K562 (cell line): ENCODE measurements around the gene NIPA2. TPM values are rescaled to one million over a fixed set of nuclear protein-coding genes. Genes with fewer than 3 reads are reported as not detected.

Experiments used
- ATAC-seq: fragments of 200-7000 bp; cut with Tn5 transposase; 3 replicates; pipeline ENCODE4 v1.9.1; 2020; ENCODE audit warnings: moderate library complexity
- BruUV-seq: library from RNA; stranded (reverse); fragments of 400-500 nt; replicated peaks from 2 replicates; lab custom pipeline; 2021; lab: Mats Ljungman, UMichigan
- CTCF ChIA-PET: fragments of 300-600 bp; formaldehyde crosslinking; extraction: SDS; loops from one replicate; lab custom pipeline; 2021; ENCODE audit warnings: low intra/inter-chr PET ratio; lab: Yijun Ruan, JAX
- POLR2A ChIA-PET: fragments of 300-600, 350-650 bp; sonication (Branson Sonifier 250); formaldehyde crosslinking; extraction: SDS; loops from one replicate; lab custom pipeline; 2021; ENCODE audit warnings: antibody characterized with exemption, inconsistent platforms; lab: Yijun Ruan, JAX
- DNase-seq, 4 experiments: peaks; one replicate each; pipeline versions ENCODE4 v3.0.0 to v3.0.0-alpha.2; 2011 to 2018; ENCODE audit warnings: low spot score in 3 of 4, mixed read lengths in 3 of 4; ENCODE audit errors: extremely low read depth in 1 of 4
- FAIRE-seq: peaks from 2 replicates; lab custom pipeline; 2011; peaks lifted over from hg19 to GRCh38; lab: Jason Lieb, UNC
- H2AFZ ChIP-seq: 2 replicates; pipeline ENCODE4 v1.6.0; 2011; ENCODE audit warnings: low read depth, low read length, control low read depth, inconsistent platforms
- H3K27ac ChIP-seq: fragments of 200-600 bp; 3 replicates; pipeline ENCODE4 v1.8.0; 2011; ENCODE audit warnings: low read depth, mild to moderate bottlenecking, control low read depth, inconsistent platforms, low read length, moderate library complexity, mixed read lengths; ENCODE audit errors: extremely low read depth
- H3K27me3 ChIP-seq, 2 experiments: fragments of 300-600 bp in 1 of 2; 2 replicates in 1 of 2; 3 replicates in 1 of 2; pipeline versions ENCODE4 v1.6.0 to v1.8.0; 2011; ENCODE audit warnings: inconsistent platforms in 2 of 2, low read length in 2 of 2, mild to moderate bottlenecking in 1 of 2, mixed read lengths in 1 of 2, moderate library complexity in 1 of 2; ENCODE audit not compliant: control insufficient read depth in 2 of 2, insufficient read depth in 2 of 2
- H3K36me3 ChIP-seq: fragments of 300-600 bp; 3 replicates; pipeline ENCODE4 v1.8.0; 2011; ENCODE audit warnings: mild to moderate bottlenecking, low read length, inconsistent platforms; ENCODE audit not compliant: control insufficient read depth, insufficient read depth
- H3K4me1 ChIP-seq, 2 experiments: fragments of 200-600 bp in 1 of 2; replicated peaks in 1 of 2; 2 replicates in 1 of 2; 3 replicates in 1 of 2; pipeline versions ENCODE4 v1.5.1 to v1.8.0; 2011; ENCODE audit warnings: inconsistent platforms in 2 of 2, low read length in 2 of 2, mild to moderate bottlenecking in 1 of 2, mixed read lengths in 1 of 2, moderate library complexity in 1 of 2; ENCODE audit not compliant: control insufficient read depth in 2 of 2, insufficient read depth in 2 of 2
- H3K4me2 ChIP-seq: 2 replicates; pipeline ENCODE4 v1.6.1; 2011; ENCODE audit warnings: low read length, control low read depth, inconsistent platforms, mixed read lengths; ENCODE audit not compliant: insufficient read depth
- H3K4me3 ChIP-seq: fragments of 200-600 bp; sonication (generic), shearing (Covaris generic); 2 replicates; pipeline ENCODE4 v1.5.1; 2016; ENCODE audit warnings: control low read depth, inconsistent platforms
- H3K79me2 ChIP-seq: fragments of 200-600 bp; 3 replicates; pipeline ENCODE4 v1.8.0; 2011; ENCODE audit warnings: low read length, inconsistent platforms; ENCODE audit not compliant: control insufficient read depth, insufficient read depth
- H3K9ac ChIP-seq, 2 experiments: 2 replicates each; pipeline versions ENCODE4 v1.6.0 to v1.6.1; 2011; ENCODE audit warnings: low read depth in 2 of 2, low read length in 2 of 2, control low read depth in 1 of 2, inconsistent platforms in 1 of 2, mild to moderate bottlenecking in 1 of 2, mixed read lengths in 1 of 2; ENCODE audit not compliant: insufficient read depth in 1 of 2
- H3K9me1 ChIP-seq: one replicate; pipeline ENCODE4 v1.6.0; 2011; ENCODE audit warnings: inconsistent platforms, mild to moderate bottlenecking, low read length, moderate library complexity; ENCODE audit not compliant: control insufficient read depth, insufficient read depth
- H3K9me3 ChIP-seq: replicated peaks from 2 replicates; pipeline ENCODE4 v1.5.1; 2011; ENCODE audit warnings: low read depth, low read length, inconsistent platforms; ENCODE audit not compliant: control insufficient read depth, insufficient read depth
- H4K20me1 ChIP-seq: replicated peaks from 2 replicates; pipeline ENCODE4 v1.6.1; 2011; ENCODE audit warnings: low read length, inconsistent platforms, mixed read lengths; ENCODE audit not compliant: control insufficient read depth, insufficient read depth
- ELK1 ChIP-seq: sonication (generic); formaldehyde crosslinking; IDR thresholded peaks from 2 replicates; pipeline ENCODE4 v1.8.1; 2022; ENCODE audit warnings: missing genetic modification reagents
- FOXK2 ChIP-seq, 2 experiments: fragments of 450-650 bp; IDR thresholded peaks in 1 of 2; conservative IDR thresholded peaks in 1 of 2; 2 replicates each; pipeline ENCODE4 v1.6.1; 2016; ENCODE audit warnings: low read depth in 2 of 2, mild to moderate bottlenecking in 1 of 2
- MCM2 ChIP-seq: fragments of 450-650 bp; IDR thresholded peaks from 2 replicates; pipeline ENCODE4 v1.6.1; 2017; ENCODE audit warnings: low read depth, mild to moderate bottlenecking
- MLLT1 ChIP-seq, 2 experiments: fragments of 450-650 bp; IDR thresholded peaks; 2 replicates each; pipeline ENCODE4 v1.6.1; 2016
- NCOA6 ChIP-seq: fragments of 450-650 bp; IDR thresholded peaks from 2 replicates; pipeline ENCODE4 v1.6.1; 2017; ENCODE audit warnings: mild to moderate bottlenecking
- PBX2 ChIP-seq, 2 experiments: IDR thresholded peaks in 1 of 2; conservative IDR thresholded peaks in 1 of 2; 2 replicates each; pipeline ENCODE4 v1.6.1; 2016; ENCODE audit warnings: low read depth in 2 of 2, mild to moderate bottlenecking in 1 of 2, missing compliant biosample characterization in 1 of 2, missing genetic modification characterization in 1 of 2, moderate library complexity in 1 of 2
- TAF1 ChIP-seq: IDR thresholded peaks from 2 replicates; pipeline ENCODE4 v1.6.1; 2011; ENCODE audit warnings: mild to moderate bottlenecking, low read length, moderate library complexity; ENCODE audit not compliant: insufficient read depth, control insufficient read depth, severe bottlenecking; ENCODE audit errors: extremely low read depth
- TAF7 ChIP-seq: fragments of 450-650 bp; IDR thresholded peaks from 2 replicates; pipeline ENCODE4 v1.6.1; 2016; ENCODE audit warnings: missing genetic modification characterization, missing compliant biosample characterization
- THAP12 ChIP-seq: fragments of 250-450 bp; sonication (Bioruptor Pico); IDR thresholded peaks from 2 replicates; pipeline ENCODE4 v1.9.0; 2021; ENCODE audit warnings: mild to moderate bottlenecking, inconsistent platforms
- ZEB2 ChIP-seq: fragments of 450-650 bp; IDR thresholded peaks from 2 replicates; pipeline ENCODE4 v1.6.1; 2016
- WGBS: fragments of 100-300 bp; shearing (Covaris generic); methylation state at CpG from one replicate; pipeline ENCODE4 v1.1.6; 2016; ENCODE audit warnings: low coverage, mixed read lengths; ENCODE audit not compliant: insufficient coverage; ENCODE audit errors: missing lambda C conversion rate; 5-methylcytosine and 5-hydroxymethylcytosine counted together
- in situ Hi-C: fragments of 300-500 bp; cut with MboI; formaldehyde crosslinking; loops from 4 replicates; pipeline ENCODE4 v1.15.0; 2018; ENCODE audit warnings: inconsistent platforms, mixed read lengths
- intact Hi-C: fragments of 100-400 bp; cut with micrococcal nuclease; formaldehyde crosslinking; loops from 2 replicates; pipeline ENCODE4 v1.14.2; 2022
- polyA plus RNA-seq, 8 experiments: library from polyadenylated mRNA; depleted of rRNA in 4 of 8; stranded (reverse) in 5 of 8; unstranded in 3 of 8; fragments of >200 nt; fragmentation: Nextera tagmentation in 2 of 8; fragmentation: Illumina TruSeq in 1 of 8; extraction: Ambion mirVana in 2 of 8; extraction: Trizol in 1 of 8; gene quantifications; 2 replicates each; pipeline versions ENCODE4 v1.2.1 to v1.2.3, GENCODE V29; 2011 to 2014; ENCODE audit warnings: inconsistent platforms in 1 of 8, missing spikeins in 1 of 8
- total RNA-seq, 7 experiments: library from RNA; depleted of rRNA in 6 of 7; stranded (reverse); fragments of >200 nt in 6 of 7; fragmentation: Illumina TruSeq in 2 of 7; extraction: Trizol in 2 of 7; gene quantifications; 2 replicates each; pipeline versions ENCODE4 v1.2.1 to v1.2.3, GENCODE V29; 2011 to 2021; ENCODE audit warnings: low replicate concordance in 1 of 7

The NIPA2 gene
- total and polyA plus RNA-seq, 9 of the 15 experiments (the other 6 are each of a cell fraction or from before 2014, with no cell fraction given): 18.7 to 107 (median 87.3) TPM

GRCh38 chr15:22855791-22856190, 17.3 kb downstream of the NIPA2 start (continued):
- TF ChIP-seq THAP12 (CRISPR knock-in tag) (no peak), TAF7 (tag) (no peak), MCM2 (no peak), MLLT1 (IDR thresholded peaks at IDR 0.05) (no peak)

GRCh38 chr15:22856659-22857058, 18.2 kb downstream of the NIPA2 start:
- no peaks in the 10 kb centered on the region for H3K4me1 ChIP-seq
- no peak overlapping the region for H3K4me2 ChIP-seq
- in situ Hi-C loops (no loop called here), intact Hi-C loops (no loop called here)
- POLR2A ChIA-PET: interaction anchor here (0.7 to 1.1 kb wide), 2 partner anchors 10 to 14 kb away, joined by 3 to 4 read pairs; no protein-coding TSS in a partner anchor
- FAIRE-seq: no peak
- CTCF ChIA-PET: no interaction called here
- H3K9me3 ChIP-seq: no peaks in the 10 kb centered on the region
- no peak overlapping the region for H3K4me3 ChIP-seq
- H4K20me1 ChIP-seq: no peaks in the 10 kb centered on the region
- no peak overlapping the region for H3K9ac ChIP-seq
- TF ChIP-seq TAF1 (no peak), ZEB2 (no peak), ELK1 (no peak), NCOA6 (no peak), PBX2 (CRISPR knock-in tag; IDR thresholded peaks at IDR 0.05; ENCODE audit: low read depth) (no peak), PBX2 (tag; conservative IDR thresholded peaks at IDR 0.05; ENCODE audit: low read depth) (no peak), FOXK2 (conservative IDR thresholded peaks at IDR 0.05 in 1 of 2, IDR thresholded peaks at IDR 0.05 in 1 of 2; ENCODE audit: low read depth in 2 of 2) (no peak)
- no TSS peak for BruUV-seq
- H3K27me3 ChIP-seq: no peaks in the 10 kb centered on the region
- no peak overlapping the region for H2AFZ ChIP-seq
- ATAC-seq: no peak
- H3K27ac ChIP-seq: no peak overlapping the region
- H3K36me3 ChIP-seq: peaks cover 79% of the 10 kb centered on the region
- peaks cover 10% of the 10 kb centered on the region; the same call in 2 of the 3 replicates for H3K79me2 ChIP-seq
- no peak for DNase-seq
- WGBS: 88% methylated on average over 1 of the region's 1 CpG
- no peaks in the 10 kb centered on the region for H3K9me1 ChIP-seq
